ENCODE measurements around the gene NSD2.

NSD2 gene

GRCh38 chr4:1948232-1948631 lies 77.0 kb downstream of the NSD2 start:
- Histone ChIP-seq H3K4me1 (ENCODE audit: control insufficient read depth, insufficient read depth, low read length) (no peaks in the 10 kb centered on the region), H3K9me3 (ENCODE audit: control insufficient read depth, insufficient read depth, low read depth, low read length) (no peaks in the 10 kb centered on the region), H3K27ac (ENCODE audit: low read depth, low read length) (no peak overlapping the region), H3K4me3 (ENCODE audit: low read depth, low read length) (no peak overlapping the region), H3K36me3 (ENCODE audit: control insufficient read depth, insufficient read depth, low read length) (peaks cover 62% of the 10 kb centered on the region), H3K9ac (ENCODE audit: low read length) (no peak overlapping the region), H3K27me3 (ENCODE audit: control insufficient read depth, insufficient read depth, low read length) (no peaks in the 10 kb centered on the region)

- Histone ChIP-seq H3K36me3 (ENCODE audit: control insufficient read depth, insufficient read depth, low read length) (peaks cover 62% of the 10 kb centered on the region), H3K27ac (ENCODE audit: low read depth, low read length) (no peak overlapping the region), H3K27me3 (ENCODE audit: control insufficient read depth, insufficient read depth, low read length) (no peaks in the 10 kb centered on the region), H3K9me3 (ENCODE audit: control insufficient read depth, insufficient read depth, low read depth, low read length) (no peaks in the 10 kb centered on the region), H3K9ac (ENCODE audit: low read length) (no peak overlapping the region), H3K4me3 (ENCODE audit: low read depth, low read length) (no peak overlapping the region), H3K4me1 (ENCODE audit: control insufficient read depth, insufficient read depth, low read length) (no peaks in the 10 kb centered on the region)
These were observed 77.8 kb downstream of the NSD2 start for GRCh38 chr4:1948892-1949436.

DNA sequence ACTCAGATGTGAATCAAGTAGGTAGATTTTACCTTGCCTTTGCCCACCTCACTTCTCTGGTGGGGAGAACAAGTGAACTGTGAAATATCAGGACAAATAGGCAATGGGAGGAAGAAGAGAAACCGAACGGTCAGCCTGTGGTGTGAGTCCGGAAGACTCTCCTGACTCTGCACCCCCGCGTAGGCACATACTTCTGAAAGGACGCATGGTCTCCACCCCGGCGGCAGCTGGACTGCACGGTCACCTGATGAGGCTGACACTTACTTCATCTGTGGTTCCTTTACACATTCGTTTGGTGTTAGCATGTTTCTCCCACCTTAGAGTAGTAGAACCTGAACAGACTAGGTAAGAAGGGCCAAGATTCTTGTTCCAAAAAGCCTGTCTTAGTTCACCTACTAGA lies 79.2 kb downstream of the NSD2 start:
- no peaks in the 10 kb centered on the region for H3K27me3 ChIP-seq (ENCODE audit: control insufficient read depth, insufficient read depth, low read length)
- H3K4me1 ChIP-seq (ENCODE audit: control insufficient read depth, insufficient read depth, low read length), result no peaks in the 10 kb centered on the region
- no peak overlapping the region for H3K4me3 ChIP-seq (ENCODE audit: low read depth, low read length)
- no peak overlapping the region for H3K27ac ChIP-seq (ENCODE audit: low read depth, low read length)
- H3K9me3 ChIP-seq (ENCODE audit: control insufficient read depth, insufficient read depth, low read depth, low read length), result no peaks in the 10 kb centered on the region
- H3K9ac ChIP-seq (ENCODE audit: low read length), result no peak overlapping the region
- peaks cover 65% of the 10 kb centered on the region for H3K36me3 ChIP-seq (ENCODE audit: control insufficient read depth, insufficient read depth, low read length)

DNA sequence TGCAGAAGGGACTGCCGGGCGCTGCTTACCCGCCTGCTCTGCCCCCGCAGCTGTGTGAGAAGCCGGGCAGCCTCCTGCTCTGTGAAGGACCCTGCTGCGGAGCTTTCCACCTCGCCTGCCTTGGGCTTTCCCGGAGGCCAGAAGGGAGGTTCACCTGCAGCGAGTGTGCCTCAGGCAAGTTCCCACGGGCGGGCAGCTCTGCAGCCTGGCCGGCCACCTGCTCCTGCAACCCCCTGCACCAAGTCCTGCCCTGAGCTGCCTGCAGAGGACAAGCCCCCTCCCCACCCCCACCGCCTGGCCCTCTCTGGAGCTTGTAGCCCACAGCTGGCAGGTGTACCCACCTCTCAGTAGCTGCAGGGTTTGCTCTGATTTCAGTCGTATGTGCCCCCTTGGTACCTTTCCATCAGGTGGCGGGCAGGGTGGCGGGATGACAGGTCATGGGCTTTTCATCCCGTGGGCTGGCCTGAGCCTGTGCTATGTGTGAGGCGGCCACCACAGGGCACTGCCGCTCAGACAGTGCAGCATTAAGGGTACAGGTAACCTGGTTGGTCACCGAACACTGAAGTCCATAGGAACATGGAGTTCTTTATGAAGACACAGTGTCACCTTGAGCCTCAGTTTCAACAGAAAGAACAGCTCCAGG lies 81.0 kb downstream of the NSD2 start:
- peaks cover 73% of the 10 kb centered on the region for H3K36me3 ChIP-seq (ENCODE audit: control insufficient read depth, insufficient read depth, low read length)
- H3K4me3 ChIP-seq (ENCODE audit: low read depth, low read length), result no peak overlapping the region
- H3K4me1 ChIP-seq (ENCODE audit: control insufficient read depth, insufficient read depth, low read length), result no peaks in the 10 kb centered on the region
- no peaks in the 10 kb centered on the region for H3K9me3 ChIP-seq (ENCODE audit: control insufficient read depth, insufficient read depth, low read depth, low read length)
- H3K27me3 ChIP-seq (ENCODE audit: control insufficient read depth, insufficient read depth, low read length), result no peaks in the 10 kb centered on the region
- no peak overlapping the region for H3K27ac ChIP-seq (ENCODE audit: low read depth, low read length)
- H3K9ac ChIP-seq (ENCODE audit: low read length), result no peak overlapping the region

- Histone ChIP-seq H3K9me3 (ENCODE audit: control insufficient read depth, insufficient read depth, low read depth, low read length) (no peaks in the 10 kb centered on the region), H3K27ac (ENCODE audit: low read depth, low read length) (no peak overlapping the region), H3K4me3 (ENCODE audit: low read depth, low read length) (no peak overlapping the region), H3K4me1 (ENCODE audit: control insufficient read depth, insufficient read depth, low read length) (no peaks in the 10 kb centered on the region), H3K27me3 (ENCODE audit: control insufficient read depth, insufficient read depth, low read length) (no peaks in the 10 kb centered on the region), H3K9ac (ENCODE audit: low read length) (no peak overlapping the region), H3K36me3 (ENCODE audit: control insufficient read depth, insufficient read depth, low read length) (peaks cover 77% of the 10 kb centered on the region)
These were observed 81.5 kb downstream of the NSD2 start for GRCh38 chr4:1952719-1953118.

DNA sequence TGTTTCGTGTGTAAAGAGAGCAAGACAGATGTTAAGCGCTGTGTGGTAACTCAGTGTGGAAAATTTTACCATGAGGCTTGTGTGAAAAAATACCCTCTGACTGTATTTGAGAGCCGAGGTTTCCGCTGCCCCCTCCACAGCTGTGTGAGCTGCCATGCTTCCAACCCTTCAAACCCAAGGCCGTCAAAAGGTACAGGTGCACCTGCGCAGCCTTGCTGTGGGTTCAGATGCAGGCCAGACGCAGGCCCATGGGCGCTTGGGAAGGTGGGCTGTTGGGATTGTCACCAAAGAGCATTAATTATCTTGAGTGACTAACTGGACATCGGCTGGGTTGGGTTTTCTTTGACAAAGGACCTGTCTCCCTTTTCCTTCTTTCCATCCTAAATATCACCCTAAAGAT lies 82.1 kb downstream of the NSD2 start:
- no peaks in the 10 kb centered on the region for H3K9me3 ChIP-seq (ENCODE audit: control insufficient read depth, insufficient read depth, low read depth, low read length)
- H3K36me3 ChIP-seq (ENCODE audit: control insufficient read depth, insufficient read depth, low read length), result peaks cover 79% of the 10 kb centered on the region
- no peak overlapping the region for H3K9ac ChIP-seq (ENCODE audit: low read length)
- H3K4me1 ChIP-seq (ENCODE audit: control insufficient read depth, insufficient read depth, low read length), result no peaks in the 10 kb centered on the region
- no peak overlapping the region for H3K4me3 ChIP-seq (ENCODE audit: low read depth, low read length)
- H3K27me3 ChIP-seq (ENCODE audit: control insufficient read depth, insufficient read depth, low read length), result no peaks in the 10 kb centered on the region
- no peak overlapping the region for H3K27ac ChIP-seq (ENCODE audit: low read depth, low read length)

GRCh38 chr4:1956631-1957030 lies 85.4 kb downstream of the NSD2 start:
- Histone ChIP-seq H3K9me3 (ENCODE audit: control insufficient read depth, insufficient read depth, low read depth, low read length) (no peaks in the 10 kb centered on the region), H3K27me3 (ENCODE audit: control insufficient read depth, insufficient read depth, low read length) (no peaks in the 10 kb centered on the region), H3K4me1 (ENCODE audit: control insufficient read depth, insufficient read depth, low read length) (no peaks in the 10 kb centered on the region), H3K27ac (ENCODE audit: low read depth, low read length) (no peak overlapping the region), H3K9ac (ENCODE audit: low read length) (no peak overlapping the region), H3K36me3 (ENCODE audit: control insufficient read depth, insufficient read depth, low read length) (peaks cover 92% of the 10 kb centered on the region), H3K4me3 (ENCODE audit: low read depth, low read length) (no peak overlapping the region)

- no peak overlapping the region for H3K9ac ChIP-seq (ENCODE audit: low read length)
- H3K9me3 ChIP-seq (ENCODE audit: control insufficient read depth, insufficient read depth, low read depth, low read length), result no peaks in the 10 kb centered on the region
- H3K27me3 ChIP-seq (ENCODE audit: control insufficient read depth, insufficient read depth, low read length), result no peaks in the 10 kb centered on the region
- no peak overlapping the region for H3K4me3 ChIP-seq (ENCODE audit: low read depth, low read length)
- no peaks in the 10 kb centered on the region for H3K4me1 ChIP-seq (ENCODE audit: control insufficient read depth, insufficient read depth, low read length)
- no peak overlapping the region for H3K27ac ChIP-seq (ENCODE audit: low read depth, low read length)
- peaks cover 92% of the 10 kb centered on the region for H3K36me3 ChIP-seq (ENCODE audit: control insufficient read depth, insufficient read depth, low read length)
These were observed 87.3 kb downstream of the NSD2 start for GRCh38 chr4:1958276-1959103.

DNA sequence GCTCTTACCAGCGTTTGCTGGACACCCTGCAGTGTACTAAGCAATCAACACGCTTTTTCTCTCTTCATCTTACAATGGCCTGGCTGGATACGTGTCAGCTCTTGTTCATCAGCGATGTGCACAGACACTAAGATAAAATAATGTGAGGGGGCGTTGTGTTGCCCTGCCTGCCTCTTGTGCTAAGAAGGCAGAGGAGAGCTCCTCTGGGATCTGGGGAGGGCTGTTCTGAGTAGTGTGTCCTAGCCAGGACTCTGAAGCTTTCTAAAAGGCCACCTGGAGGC lies 87.9 kb downstream of the NSD2 start:
- H3K9me3 ChIP-seq (ENCODE audit: control insufficient read depth, insufficient read depth, low read depth, low read length), result no peaks in the 10 kb centered on the region

GRCh38 chr4:1960170-1960825 lies 89.1 kb downstream of the NSD2 start:
- Histone ChIP-seq H3K9ac (ENCODE audit: low read length) (no peak overlapping the region), H3K27ac (ENCODE audit: low read depth, low read length) (no peak overlapping the region), H3K4me3 (ENCODE audit: low read depth, low read length) (no peak overlapping the region), H3K9me3 (ENCODE audit: control insufficient read depth, insufficient read depth, low read depth, low read length) (no peaks in the 10 kb centered on the region), H3K36me3 (ENCODE audit: control insufficient read depth, insufficient read depth, low read length) (peaks cover 95% of the 10 kb centered on the region), H3K27me3 (ENCODE audit: control insufficient read depth, insufficient read depth, low read length) (no peaks in the 10 kb centered on the region), H3K4me1 (ENCODE audit: control insufficient read depth, insufficient read depth, low read length) (peaks cover 6% of the 10 kb centered on the region)

More for the DNA sequence above, 87.9 kb downstream of the NSD2 start:
- Histone ChIP-seq H3K36me3 (ENCODE audit: control insufficient read depth, insufficient read depth, low read length) (peaks cover 96% of the 10 kb centered on the region), H3K4me3 (ENCODE audit: low read depth, low read length) (no peak overlapping the region), H3K27me3 (ENCODE audit: control insufficient read depth, insufficient read depth, low read length) (no peaks in the 10 kb centered on the region), H3K9ac (ENCODE audit: low read length) (no peak overlapping the region), H3K27ac (ENCODE audit: low read depth, low read length) (no peak overlapping the region), H3K4me1 (ENCODE audit: control insufficient read depth, insufficient read depth, low read length) (peaks cover 2% of the 10 kb centered on the region)

DNA sequence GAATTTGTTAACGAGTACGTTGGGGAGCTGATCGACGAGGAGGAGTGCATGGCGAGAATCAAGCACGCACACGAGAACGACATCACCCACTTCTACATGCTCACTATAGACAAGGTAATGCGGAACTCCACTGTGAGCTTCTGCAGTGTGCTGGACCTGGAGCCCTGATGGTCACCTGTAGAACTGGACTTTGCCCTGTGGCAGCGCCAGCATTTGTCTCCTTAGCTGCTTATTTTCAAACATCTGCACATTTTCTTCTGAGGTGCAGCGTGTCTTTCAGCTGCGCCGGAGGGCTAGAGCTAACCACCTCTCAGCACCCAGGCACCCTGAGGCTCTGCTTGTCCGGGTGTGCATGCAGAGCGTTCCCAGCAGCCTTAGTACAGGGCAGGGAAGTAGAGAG lies 89.8 kb downstream of the NSD2 start:
- Histone ChIP-seq H3K9me3 (ENCODE audit: control insufficient read depth, insufficient read depth, low read depth, low read length) (no peaks in the 10 kb centered on the region), H3K4me3 (ENCODE audit: low read depth, low read length) (no peak overlapping the region), H3K4me1 (ENCODE audit: control insufficient read depth, insufficient read depth, low read length) (peaks cover 6% of the 10 kb centered on the region), H3K27me3 (ENCODE audit: control insufficient read depth, insufficient read depth, low read length) (no peaks in the 10 kb centered on the region), H3K27ac (ENCODE audit: low read depth, low read length) (no peak overlapping the region), H3K9ac (ENCODE audit: low read length) (no peak overlapping the region), H3K36me3 (ENCODE audit: control insufficient read depth, insufficient read depth, low read length) (peaks cover 95% of the 10 kb centered on the region)

All from HUES6 (cell line).